Measurements from ENCODE around the gene ALPK3. TPM values are rescaled to one million over a fixed set of nuclear protein-coding genes. Genes with fewer than 3 reads are reported as not detected.

Gene ALPK3
- total RNA-seq, 1 donor from 2014 or later, result 14.0 TPM

GRCh38 chr15:84830036-84830435 is 12.9 kb downstream of the ALPK3 start:
- no peak for DNase-seq
- Histone ChIP-seq H3K9me3 (no peaks in the 10 kb centered on the region), H3K27me3 (ENCODE audit: low read depth) (no peaks in the 10 kb centered on the region), H3K36me3 (no peaks in the 10 kb centered on the region), H3K27ac (no peak overlapping the region), H3K4me3 (no peak overlapping the region), H3K4me1 (peaks cover 29% of the 10 kb centered on the region)
- intact Hi-C loops (cut with DNase I), result no loop called here
- ATAC-seq, result no peak
- TF ChIP-seq CTCF (IDR thresholded peaks at IDR 0.05), result no peak

DNA sequence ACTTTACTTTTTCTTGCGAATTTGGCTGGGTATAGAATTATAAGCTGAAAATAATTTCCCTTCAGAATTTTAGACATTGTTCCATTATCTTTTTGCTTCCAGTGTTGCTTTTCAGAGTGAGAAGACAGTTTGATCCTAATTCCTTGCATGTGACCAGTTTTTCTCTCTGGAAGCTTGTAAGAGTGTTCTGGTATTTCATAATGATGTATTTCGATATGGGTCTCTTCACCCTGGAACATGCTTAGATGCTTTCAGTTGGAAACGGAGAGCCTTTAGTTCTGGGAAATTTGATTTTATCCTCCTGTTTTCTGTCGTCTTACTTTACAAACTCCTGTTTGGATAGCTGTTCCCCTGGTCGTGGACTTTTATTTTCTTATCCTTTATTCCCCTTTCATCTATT is 13.9 kb downstream of the ALPK3 start:
- no peak for ATAC-seq
- no peak overlapping the region for H3K27ac ChIP-seq
- H3K4me3 ChIP-seq, result no peak overlapping the region
- H3K9me3 ChIP-seq, result no peaks in the 10 kb centered on the region
- intact Hi-C loops (cut with DNase I), result no loop called here
- peaks cover 29% of the 10 kb centered on the region for H3K4me1 ChIP-seq
- TF ChIP-seq CTCF (IDR thresholded peaks at IDR 0.05), result no peak
- DNase-seq, result no peak
- H3K27me3 ChIP-seq (ENCODE audit: low read depth), result no peaks in the 10 kb centered on the region
- no peaks in the 10 kb centered on the region for H3K36me3 ChIP-seq

GRCh38 chr15:84831613-84832012 is 14.5 kb downstream of the ALPK3 start:
- DNase-seq (no peak), ATAC-seq (no peak)
- H3K9me3 ChIP-seq, result no peaks in the 10 kb centered on the region
- TF ChIP-seq CTCF (IDR thresholded peaks at IDR 0.05), result no peak
- no peak overlapping the region for H3K27ac ChIP-seq
- H3K4me1 ChIP-seq, result peaks cover 28% of the 10 kb centered on the region
- no peaks in the 10 kb centered on the region for H3K36me3 ChIP-seq
- no peaks in the 10 kb centered on the region for H3K27me3 ChIP-seq (ENCODE audit: low read depth)
- H3K4me3 ChIP-seq, result no peak overlapping the region
- intact Hi-C loops (cut with DNase I), result no loop called here

DNA sequence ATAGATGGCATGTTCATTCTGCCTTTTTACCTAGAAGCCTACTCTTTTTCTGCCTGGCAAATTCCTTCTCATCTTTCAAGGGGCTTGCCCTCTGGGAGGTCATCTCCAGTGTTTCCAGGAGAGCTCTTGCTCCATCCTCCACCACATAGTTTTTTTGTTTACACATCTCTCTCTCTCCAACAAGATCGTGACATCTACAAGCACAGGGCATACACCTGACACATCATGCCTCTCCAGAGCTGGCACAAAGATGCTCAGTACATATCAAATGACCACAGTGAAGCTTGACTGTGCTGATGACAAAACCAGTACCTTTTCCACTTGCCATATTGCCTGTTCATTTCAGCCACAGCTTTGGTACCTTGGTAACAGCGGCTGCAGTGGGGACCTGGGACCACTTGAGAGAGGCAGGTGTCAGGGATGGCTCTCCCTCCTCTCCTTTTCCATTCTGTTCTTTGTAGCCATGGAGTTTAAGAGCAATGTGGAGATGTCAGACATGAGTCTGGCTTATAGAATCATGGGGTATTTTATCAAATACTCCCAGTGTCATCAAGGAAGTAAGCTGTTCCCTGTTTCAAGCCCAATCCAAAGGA is 15.4 kb downstream of the ALPK3 start:
- Histone ChIP-seq H3K27ac (no peak overlapping the region), H3K36me3 (no peaks in the 10 kb centered on the region), H3K9me3 (no peaks in the 10 kb centered on the region), H3K4me1 (peaks cover 25% of the 10 kb centered on the region), H3K27me3 (ENCODE audit: low read depth) (no peaks in the 10 kb centered on the region), H3K4me3 (no peak overlapping the region)
- intact Hi-C loops (cut with DNase I), result no loop called here
- ATAC-seq (peak; percentile 15 to 27), DNase-seq (no peak)
- TF ChIP-seq CTCF (IDR thresholded peaks at IDR 0.05), result no peak

DNA sequence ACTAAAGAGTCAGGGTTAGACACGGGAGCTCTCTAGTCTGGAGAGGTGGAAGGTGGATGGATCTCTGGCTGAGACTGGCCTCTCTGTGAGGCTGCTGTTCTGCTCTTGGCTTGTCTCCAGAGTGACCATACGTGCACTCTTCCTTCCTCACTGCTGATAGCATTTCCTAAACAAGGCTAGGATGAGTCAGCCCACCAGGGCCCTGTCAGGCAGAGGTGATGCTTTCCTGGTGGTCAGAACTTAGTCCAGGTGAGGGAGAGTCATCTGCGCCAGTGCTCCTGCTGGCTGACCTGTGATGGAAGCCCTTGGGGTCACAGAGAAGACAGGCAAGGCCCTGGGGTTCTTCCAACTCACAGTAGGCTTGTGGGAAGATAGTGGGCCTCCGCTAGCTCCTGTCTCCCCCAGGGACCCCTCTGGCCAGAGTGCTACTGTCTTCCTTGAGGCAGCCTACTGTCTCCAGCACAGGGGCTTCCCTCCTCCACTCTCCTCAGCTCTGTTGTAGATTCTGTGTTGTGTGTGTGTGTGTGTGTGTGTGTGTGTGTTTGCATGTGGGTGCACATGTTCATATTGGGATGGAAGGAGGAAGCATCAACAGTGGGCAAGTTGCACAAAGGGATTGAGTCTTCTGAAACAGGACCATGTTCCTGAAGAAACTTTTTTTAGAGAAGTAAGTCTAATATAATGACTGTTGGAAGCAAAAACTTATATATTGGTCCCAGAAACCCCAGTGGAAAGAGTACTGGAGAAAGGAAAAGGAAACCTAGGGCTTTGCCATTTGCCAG is 16.5 kb downstream of the ALPK3 start:
- intact Hi-C loops (cut with DNase I), result no loop called here
- Histone ChIP-seq H3K9me3 (no peaks in the 10 kb centered on the region), H3K36me3 (no peaks in the 10 kb centered on the region), H3K4me3 (no peak overlapping the region), H3K27me3 (ENCODE audit: low read depth) (no peaks in the 10 kb centered on the region), H3K27ac (no peak overlapping the region), H3K4me1 (peaks cover 25% of the 10 kb centered on the region)
- ATAC-seq (peak in 1 of 2 donors; percentile 28), DNase-seq (no peak)
- TF ChIP-seq CTCF (IDR thresholded peaks at IDR 0.05), result no peak

Measured in lower lobe of right lung (tissue), 2 donors.